HG03442 (cell line): ENCODE measurements around the gene NRBF2.
"Not testable (repeated sequence)": the region's sequence is repeated elsewhere in the genome, so short reads cannot be mapped to it uniquely, and the experiment has no call there.

Experiments
- ATAC-seq: cut with Tn5 transposase; IDR thresholded peaks from one replicate; pipeline ENCODE4 v1.9.1; 2021; ENCODE audit warnings: mild to moderate bottlenecking, moderate library complexity; ENCODE audit not compliant: unreplicated experiment

Gene NRBF2

DNA sequence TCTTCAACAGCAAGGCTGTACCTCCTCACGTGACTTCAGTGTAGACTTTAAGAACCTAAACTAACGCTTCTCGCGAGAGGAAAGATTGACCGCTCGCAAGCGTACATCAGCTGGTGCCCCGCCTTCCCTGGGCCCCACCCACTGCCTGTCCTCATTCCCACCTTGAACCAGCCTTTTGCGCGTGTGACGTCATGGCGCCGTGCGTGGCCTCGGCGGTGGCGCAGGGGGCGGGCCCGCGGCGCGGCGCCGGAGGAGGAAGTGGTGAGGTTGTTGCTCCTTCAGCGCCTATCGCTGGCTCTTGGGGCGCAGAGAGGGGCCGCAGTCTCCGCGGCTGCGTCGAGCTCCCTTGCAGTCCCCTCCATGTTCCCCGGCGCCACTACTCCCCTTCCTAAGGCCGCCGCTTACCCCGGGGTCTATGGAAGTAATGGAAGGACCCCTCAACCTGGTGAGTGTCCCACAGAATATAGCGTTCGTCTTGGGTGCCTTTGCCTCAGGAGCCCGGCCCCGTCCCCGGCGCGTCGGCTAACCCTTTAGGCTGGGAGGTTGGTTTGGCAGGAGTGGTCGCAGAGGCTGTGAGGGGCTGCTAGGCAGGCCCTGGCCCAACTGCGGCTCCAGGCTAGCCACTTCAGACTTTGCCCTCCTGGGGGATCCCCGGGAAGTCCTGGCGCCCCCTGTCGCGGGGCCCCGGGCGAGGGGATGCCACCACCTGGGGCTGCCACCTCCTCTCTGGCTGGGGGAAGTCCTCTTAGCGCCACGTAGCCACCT is at the start of gene NRBF2:
TSS of gene NRBF2 (plus strand) at position 273 of the 765 bp plus-strand sequence. CDS start at position 416, 143 bp downstream.
- ATAC-seq, result peak; percentile 96

DNA sequence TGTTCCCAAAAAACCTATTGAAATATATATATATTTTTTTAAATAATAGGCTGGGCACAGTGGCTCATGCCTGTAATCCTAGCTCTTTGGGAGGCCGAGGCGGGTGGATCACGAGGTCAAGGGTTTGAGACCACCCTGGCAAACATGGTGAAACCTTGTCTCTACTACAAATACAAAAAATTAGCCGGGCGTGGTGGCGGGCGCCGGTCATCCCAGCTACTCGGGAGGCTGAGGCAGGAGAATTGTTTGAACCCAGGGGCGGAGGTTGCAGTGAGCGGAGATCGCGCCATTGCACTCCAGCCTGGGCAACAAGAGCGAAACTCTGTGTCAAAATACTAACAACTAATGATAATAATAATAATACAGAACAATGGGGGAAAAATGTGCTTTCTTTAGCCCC is 49.7 kb upstream of the NRBF2 start:
- ATAC-seq, result not testable (repeated sequence)

DNA sequence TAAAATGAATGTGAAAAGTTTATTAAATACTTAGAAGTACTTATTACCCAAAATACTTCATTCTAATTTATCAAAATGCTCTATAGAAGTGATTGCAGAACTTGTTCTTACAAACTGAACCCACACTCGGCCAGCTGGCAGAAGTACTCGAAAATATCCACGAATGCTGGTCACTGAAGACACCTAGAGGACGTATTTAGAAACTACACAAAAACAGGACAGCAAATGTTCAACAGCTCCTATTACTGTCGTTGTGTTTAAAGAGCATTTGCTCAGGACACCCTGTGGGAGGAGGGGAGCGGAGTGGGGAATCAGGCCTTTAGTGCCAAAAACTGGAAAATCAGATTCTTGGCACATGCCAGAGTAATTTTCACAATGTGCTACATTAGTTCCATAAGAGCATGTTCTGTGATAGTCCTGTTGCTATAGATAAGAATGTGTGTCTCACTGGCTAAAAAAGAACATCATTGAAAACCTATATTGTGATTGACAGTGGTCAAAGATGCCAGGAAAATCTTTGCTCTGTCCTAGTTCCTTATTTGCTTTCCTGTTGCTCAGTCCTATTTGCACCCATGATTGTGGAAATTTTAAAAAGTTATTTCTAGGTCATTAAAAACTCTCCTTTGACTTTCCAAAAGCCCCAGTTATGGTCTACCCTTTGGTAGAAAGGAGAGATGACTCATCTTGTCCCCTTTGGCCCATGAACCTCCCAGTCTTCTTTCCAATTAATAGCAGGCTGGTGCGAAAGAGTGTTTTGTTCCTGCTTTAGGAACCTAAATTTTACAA is 49.0 kb upstream of the NRBF2 start:
- ATAC-seq, result peak; percentile 72

DNA sequence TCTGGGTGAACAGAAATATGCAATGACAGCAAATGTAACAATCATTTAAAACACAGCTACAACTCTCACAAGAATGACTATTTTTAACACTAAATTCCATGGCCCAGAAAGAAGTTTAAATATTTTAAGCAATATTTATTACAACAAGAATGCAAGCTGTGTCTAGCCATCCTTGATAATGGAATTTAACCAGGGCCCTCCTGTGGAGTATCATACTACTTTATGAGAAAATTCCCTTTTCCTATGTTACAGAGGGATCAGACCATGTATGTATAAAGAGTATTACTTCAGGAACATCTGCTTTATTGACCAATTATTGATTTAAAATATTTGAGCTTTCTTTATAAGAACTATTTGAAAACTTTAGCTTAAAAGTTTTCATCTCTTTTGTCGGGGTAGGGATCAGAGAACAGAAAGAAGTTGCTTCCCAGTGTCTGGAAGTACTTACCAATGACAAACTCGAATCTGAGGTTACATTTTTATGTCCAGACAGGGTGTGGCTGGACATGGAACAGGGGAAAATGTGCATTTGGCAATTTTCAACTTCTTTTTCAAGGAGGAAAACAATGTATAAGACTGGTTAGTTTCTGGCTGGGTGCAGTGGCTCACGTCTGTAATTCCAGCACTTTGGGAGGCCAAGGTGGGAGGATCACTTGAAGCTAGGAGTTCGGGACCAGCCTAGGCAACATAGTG is 48.3 kb upstream of the NRBF2 start:
- no peak for ATAC-seq

DNA sequence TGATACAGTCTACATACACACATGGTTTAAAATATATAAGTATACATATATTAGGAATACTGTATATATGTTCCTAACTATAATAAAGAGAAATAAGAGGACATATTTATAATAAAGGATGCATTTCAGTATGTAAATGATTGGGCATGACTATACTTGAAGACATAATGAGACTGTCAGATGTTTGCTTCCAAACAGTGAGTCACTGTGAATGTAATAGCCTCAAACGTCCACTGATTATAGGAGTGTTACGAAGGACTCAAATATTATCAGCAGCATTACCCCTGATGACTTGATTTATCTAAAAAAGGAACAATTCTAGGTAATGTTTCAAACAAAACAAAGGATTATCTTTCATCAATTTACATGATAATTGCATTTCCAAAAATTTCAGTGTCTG is 39.9 kb upstream of the NRBF2 start:
- no peak for ATAC-seq

DNA sequence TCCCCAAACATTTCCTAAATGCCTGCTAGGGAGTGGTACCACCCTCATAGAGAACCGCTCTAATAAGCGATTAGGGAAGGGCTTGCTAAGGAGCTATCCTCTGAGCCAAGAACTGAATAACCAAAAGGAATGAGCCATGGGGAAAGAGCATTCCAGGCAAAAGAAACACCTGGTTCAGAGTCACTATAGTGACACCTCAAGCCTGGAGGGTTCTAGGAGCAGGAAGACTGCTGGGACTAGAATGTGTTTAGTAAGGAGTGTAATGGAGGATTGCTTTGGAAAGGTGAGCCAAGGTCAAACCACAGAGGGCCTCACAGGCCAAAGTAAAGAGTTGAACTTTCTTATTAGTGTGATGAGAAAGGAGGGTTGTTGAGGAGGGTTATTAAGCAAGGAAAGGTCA is 38.7 kb upstream of the NRBF2 start:
- no peak for ATAC-seq

DNA sequence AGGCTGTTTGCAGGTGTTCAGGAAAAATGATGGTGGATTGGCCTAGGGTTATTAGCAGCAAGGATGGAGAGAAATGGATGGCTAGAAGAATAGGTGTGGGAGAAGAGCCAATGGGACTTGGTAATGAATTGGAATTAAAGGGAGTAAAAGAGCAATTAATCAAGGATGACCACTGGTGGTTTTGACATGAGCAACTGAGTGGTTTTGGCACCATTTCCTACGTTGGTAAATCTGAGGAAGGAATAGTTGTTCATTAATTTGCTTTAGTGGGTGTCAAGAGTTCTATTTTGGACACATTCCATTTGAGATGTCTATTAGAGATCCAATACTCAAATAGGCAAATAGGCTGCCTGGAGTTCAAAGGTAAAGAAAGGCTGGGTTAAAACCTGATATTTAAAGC is 38.2 kb upstream of the NRBF2 start:
- no peak for ATAC-seq

DNA sequence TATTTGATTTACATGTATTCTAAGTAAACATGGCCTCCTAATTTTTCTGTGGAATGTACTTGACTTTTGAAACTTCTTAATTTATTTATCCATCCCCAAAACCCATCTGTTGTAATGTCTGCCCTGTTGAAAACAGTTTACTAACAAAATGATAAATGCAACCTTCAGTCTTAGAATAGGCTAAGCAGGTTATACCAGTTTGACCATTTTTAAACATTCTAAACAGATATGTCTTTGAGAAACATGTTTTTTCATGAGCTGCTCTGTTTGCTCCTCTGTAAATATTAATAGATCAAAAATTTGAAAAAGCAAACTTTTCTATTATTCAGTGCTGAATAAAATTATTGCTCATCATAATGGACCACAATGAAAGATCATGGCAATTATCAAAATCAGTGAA is 33.4 kb upstream of the NRBF2 start:
- ATAC-seq, result no peak

DNA sequence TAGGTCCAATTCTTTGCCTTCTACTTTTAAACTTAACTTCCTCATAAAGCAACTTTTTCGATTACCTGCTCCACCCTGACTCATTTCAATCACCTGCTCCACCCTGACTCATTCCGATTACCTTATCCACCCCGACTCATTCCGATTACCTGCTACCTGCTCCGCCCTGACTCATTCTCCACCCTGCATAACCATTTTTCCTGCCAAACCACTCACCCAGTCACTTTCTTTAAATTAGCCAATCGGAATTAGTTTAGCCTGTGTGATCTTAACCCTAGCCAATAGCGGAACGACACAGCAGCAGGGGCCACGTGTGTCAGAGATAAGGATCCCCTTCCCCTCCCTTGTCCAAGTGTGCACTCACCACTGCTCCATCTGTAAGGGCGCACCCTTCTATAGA is 32.0 kb upstream of the NRBF2 start:
- not testable (repeated sequence) for ATAC-seq

DNA sequence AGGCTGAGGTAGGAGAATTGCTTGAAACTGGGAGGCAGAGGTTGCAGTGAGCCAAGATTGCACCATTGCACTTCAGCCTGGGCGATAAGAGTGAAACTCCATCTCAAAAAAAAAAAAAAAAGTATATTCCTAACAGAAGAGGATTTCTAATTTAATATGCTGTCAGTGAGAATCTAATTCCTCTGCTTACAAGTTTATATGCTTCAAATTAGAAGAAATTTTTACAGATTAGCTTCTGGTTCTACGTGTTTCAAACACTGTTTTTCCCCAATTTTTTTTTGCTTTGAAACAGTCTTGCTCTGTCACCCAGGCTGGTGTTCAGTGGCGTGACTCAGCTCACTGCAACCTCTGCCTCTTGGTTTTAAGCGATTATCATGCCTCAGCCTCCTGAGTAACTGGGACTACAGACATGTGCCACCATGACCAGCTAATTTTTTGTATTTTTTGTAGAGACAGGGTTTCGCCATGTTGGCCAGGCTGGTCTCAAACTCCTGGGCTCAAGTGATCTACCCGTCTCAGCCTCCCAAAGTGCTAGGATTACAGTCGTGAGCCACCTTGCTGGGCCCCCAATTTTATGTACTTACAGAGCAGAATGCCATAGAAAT is 30.7 kb upstream of the NRBF2 start:
- not testable (repeated sequence) for ATAC-seq

DNA sequence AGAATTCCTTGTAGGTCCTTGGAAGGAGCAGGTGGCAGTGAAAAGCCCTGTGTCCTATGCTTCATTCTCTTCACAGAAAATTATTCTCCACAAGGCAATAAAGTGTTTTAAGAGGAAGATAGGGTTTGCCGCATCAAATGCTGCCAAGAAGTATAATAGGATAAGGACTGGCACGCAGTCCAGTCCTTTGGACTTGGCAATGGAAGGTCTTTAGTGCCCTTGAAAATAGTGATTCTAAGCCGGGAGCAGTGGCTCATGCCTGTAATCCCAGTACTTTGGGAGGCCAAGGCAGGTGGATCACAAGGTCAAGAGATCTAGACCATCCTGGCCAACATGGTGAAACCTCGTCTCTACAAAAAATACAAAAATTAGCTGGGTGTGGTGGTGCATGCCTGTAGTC is 29.9 kb upstream of the NRBF2 start:
- ATAC-seq, result not testable (repeated sequence)

DNA sequence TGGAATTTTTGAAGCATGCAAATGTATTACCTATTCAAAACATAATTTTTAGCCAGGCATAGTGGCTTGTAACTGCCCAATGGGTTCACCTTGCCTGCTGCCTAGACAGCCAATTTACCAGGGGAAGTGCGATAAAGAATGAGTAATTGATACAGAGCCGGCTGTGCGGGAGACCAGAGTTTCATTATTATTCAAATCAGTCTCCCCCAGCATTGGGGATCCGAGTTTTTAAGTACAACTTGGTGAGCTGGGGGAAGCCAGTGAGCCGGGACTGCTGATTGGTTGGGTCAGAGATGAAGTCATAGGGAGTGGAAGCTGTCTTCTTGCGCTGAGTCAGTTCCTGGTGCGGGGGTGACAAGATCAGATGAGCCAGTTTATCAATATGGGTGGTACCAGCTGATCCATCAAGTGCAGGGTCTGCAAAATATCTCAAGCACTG is 29.1 kb upstream of the NRBF2 start:
- ATAC-seq, result no peak

DNA sequence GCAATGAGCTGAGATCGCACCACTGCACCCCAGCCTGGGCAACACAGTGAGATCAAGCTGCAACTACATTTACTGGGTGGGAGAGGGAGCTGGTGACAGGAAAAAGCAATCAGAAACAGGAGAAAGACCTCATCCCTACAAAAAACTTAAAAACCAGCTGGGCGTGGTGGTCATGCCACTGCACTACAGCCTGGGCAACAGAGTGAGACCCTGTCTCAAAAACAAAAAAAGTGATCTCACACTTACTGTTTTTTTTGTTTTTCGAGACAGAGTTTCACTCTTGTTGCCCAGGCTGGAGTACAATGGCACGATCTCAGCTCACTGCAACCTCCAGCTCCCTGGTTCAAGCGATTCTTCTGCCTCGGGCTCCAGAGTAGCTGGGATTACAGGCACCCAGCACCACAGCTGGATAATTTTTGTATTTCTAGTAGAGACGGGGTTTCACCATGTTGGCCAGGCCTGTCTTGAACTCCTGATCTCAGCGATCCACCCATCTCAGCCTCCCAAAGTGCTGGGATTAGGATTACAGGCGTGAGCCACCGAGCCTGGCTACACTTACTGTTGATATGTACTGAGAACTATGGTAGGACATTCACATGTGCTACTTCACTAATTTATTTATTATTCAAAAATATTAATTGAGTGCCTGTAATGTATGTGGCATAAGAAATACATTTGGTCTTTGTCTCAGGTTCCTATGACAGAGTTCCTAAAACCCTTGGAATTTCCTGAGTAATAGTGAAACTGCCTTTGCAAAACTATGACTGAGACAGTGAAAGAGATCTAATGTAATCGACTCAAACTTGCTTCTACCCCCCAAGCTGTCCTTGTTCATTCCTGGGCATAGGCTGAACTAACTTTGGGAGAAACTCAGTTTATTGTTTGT is 27.7 kb upstream of the NRBF2 start:
- ATAC-seq, result no peak

DNA sequence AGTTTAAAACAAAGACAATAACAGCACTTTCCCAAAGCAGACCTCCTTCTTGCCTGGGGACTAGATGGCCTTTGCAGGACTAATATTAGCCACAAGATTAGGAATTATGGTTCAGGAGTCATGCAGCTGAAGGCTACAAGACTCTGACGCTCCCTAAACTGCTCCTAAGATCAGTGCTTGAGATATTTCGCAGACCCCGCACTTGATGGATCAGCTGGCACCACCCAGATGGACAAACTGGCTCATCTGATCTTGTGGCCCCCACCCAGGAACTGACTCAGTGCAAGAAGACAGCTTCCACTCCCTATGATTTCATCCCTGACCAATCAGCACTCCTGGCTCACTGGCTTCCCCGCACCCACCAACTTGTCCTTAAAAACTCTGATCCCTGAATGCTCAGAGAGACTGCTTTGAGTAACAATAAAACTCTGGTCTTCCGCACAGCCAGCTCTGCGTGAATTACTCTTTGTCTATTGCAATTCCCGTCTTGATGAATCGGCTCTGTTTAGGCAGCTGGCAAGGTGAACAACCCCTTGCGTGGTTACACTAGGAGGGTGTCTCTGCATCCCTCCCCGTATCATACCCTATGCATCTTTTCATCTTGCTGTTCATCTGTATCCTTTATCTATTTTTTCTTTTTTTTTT is 26.9 kb upstream of the NRBF2 start:
- ATAC-seq, result no peak

DNA sequence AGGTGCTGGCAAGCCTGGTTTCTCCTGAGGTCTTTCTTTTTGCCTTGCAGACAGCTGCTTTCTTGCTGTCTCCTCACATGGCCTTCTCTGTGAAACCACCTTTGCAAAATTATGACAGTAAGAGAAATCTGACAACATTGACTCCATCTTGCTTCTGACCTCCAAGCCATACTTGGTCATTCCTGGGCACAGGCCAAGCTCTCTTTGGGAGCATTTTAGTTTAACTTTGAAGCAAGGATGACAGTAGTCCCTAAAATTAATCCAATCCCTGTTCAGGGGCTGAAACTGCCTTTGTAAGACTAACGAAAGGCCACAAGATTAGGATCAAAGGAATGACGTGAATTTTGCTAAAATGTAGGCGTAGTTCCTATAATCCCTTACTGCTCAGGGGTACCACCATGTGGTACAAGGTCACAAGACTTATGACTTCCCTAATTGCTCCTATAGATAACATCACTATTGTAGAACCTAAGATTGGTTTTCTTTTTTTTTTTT is 25.1 kb upstream of the NRBF2 start:
- no peak for ATAC-seq

DNA sequence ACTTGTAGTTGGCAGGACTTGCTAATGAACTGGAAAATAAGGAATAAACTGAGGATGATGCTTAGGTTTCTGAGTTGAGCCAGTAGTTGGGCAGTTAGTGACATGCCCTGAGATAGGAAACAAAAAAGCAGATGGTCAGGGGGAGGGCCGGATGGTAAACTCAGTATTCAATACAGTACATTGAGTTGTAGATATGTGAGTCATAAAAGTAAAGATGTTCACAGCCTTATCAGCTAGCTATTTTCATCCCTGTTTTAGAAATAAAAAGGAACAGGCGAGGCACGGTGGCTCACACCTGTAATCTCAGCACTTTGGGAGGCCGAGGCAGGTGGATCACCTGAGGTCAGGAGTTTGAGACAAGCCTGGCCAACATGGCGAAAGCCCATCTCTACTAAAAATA is 22.2 kb upstream of the NRBF2 start:
- no peak for ATAC-seq

DNA sequence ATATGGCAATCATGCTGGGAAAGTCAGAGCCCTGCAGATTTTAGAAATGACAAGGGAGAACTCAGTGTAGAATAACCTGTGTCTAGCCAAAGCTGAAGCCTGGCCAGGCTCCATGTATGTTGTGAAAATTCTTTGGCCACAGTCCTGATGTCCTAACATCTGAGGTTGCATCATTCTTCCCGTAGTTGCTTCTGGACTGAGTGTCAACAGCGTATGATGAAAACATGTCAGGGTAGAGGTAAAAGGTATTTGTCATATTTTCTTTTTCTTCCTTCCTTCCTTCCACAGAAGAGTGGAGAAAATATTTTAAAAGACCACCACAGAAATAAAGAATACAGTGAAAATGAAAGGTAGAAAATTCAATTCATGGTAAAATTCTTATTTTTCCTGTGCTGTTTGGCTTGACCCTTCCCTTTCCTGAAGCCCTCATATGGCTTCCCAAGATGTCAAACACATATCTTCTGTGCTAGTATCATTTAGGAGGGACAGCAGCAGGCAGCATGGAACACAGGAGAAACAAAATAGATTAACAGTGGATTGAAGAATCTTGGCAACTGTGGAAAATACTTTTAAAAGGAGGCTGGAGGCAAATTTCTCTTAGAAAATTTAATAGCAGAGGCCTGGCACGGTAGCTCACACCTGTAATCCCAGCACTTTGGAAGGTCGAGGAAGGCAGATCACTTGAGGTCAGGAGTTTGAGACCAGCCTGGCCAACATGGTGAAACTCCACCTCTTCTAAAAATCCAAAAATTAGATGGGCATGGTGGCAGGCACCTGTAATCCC is 18.9 kb upstream of the NRBF2 start:
- no peak for ATAC-seq

DNA sequence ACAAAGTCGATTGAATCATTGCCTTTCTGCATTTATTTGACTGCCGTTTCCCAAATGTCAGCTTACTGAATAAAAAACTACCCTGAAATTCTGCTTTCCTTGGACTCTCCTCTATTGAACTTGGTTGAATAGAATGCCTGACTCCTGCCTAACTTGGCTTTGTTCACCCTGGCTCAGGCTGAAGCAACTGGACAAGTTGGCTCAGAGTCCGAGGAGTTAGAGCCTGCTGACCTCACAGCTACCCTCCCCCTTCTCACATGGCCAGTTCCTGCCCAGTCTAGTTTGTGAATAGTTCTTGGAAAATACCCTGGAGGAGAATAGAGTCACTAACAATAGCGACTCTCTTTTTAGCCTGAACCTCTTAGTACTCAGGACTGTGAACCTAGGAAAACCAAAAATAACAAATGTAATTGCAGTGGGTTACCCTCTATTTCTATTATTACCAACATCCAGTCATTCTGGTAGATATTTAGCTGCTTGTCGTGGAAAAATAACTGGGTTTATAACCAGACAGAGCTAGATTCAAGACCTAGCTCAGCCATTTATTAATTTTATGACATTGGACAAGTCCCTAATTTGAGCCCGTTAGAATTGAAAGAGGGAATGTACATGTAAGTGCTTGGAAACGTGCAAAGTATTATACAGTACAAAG is 17.3 kb upstream of the NRBF2 start:
- no peak for ATAC-seq
